ENCODE data around the gene EPN3. TPM values are rescaled to one million over a fixed set of nuclear protein-coding genes. Genes with fewer than 3 reads are reported as not detected.
A peak's percentile ranks its signal among the peaks of the same experiment; 100 is the strongest.

The EPN3 gene
- total and polyA plus RNA-seq, 2 donors (not counting 1 experiment from before 2014, with no cell fraction given), result not detected

- Mint-ChIP-seq H3K9me3 (ENCODE audit: insufficient read depth) (no peaks in the 10 kb centered on the region), H3K27me3 (peaks cover 7% of the 10 kb centered on the region), H3K4me1 (peaks cover 13% of the 10 kb centered on the region), H3K4me3 (peak overlapping the region; percentile 84), H3K27ac (peak overlapping the region; percentile 78)
- DNase-seq (no peak), ATAC-seq (ENCODE audit: low read depth) (no peak)
- H3K27me3 ChIP-seq (replicated peaks in 1 of 4; ENCODE audit: control extremely low read depth in 1 of 4, control insufficient read depth in 3 of 4, insufficient read depth in 4 of 4, low read length in 3 of 4), result peaks cover 0 to 11% (median 5%) of the 10 kb centered on the region in 4 experiments
- peaks cover 9 to 15% of the 10 kb centered on the region in 2 donors for H3K4me1 ChIP-seq (ENCODE audit: control insufficient read depth in 2 of 2, insufficient read depth in 2 of 2, low read length in 2 of 2)
- peaks cover 0 to 3% of the 10 kb centered on the region in 2 experiments for H3K36me3 ChIP-seq (replicated peaks in 1 of 2; ENCODE audit: control extremely low read depth in 1 of 2, control insufficient read depth in 1 of 2, extremely low read depth in 1 of 2, insufficient read depth in 2 of 2, low read length in 1 of 2)
- no peaks in the 10 kb centered on the region for H3K9me3 ChIP-seq (ENCODE audit: control extremely low read depth in 1 of 3, control insufficient read depth in 2 of 3, insufficient read depth in 1 of 3, low read length in 2 of 3)
- peak overlapping the region in 1 of 5 experiments; percentile 56 for H3K4me3 ChIP-seq (ENCODE audit: control extremely low read depth in 1 of 5, extremely low read depth in 1 of 5, insufficient read depth in 1 of 5, low read depth in 2 of 5, low read length in 4 of 5)
- ChIA-PET CTCF (interaction anchor here (0.6 to 4.8 kb wide), 3 partner anchors 13 to 92 kb away, joined by 4 to 45 read pairs (median 5); partner anchors contain the start of gene CACNA1G), POLR2A (interaction anchor here (0.6 kb wide), 1 partner anchor 805 kb away, joined by 3 read pairs; no protein-coding TSS in a partner anchor)
- no peaks in the 10 kb centered on the region for H3K79me2 ChIP-seq (ENCODE audit: control insufficient read depth, insufficient read depth, low read length)
- peak overlapping the region; percentile 94 for H3K4me2 ChIP-seq (replicated peaks; ENCODE audit: low read depth, low read length, poor library complexity, severe bottlenecking)
- peak overlapping the region; percentile 87 for H2AFZ ChIP-seq (ENCODE audit: insufficient read depth, low read depth, low read length, poor library complexity, severe bottlenecking)
- H3K27ac ChIP-seq (ENCODE audit: low read length in 2 of 2), result no peak overlapping the region
- no peak for TF ChIP-seq CTCF (IDR thresholded peaks at IDR 0.05)
- no peak for TF ChIP-seq EZH2 (IDR thresholded peaks at IDR 0.05; ENCODE audit: borderline replicate concordance, insufficient read depth, low read depth, low read length, poor library complexity, severe bottlenecking)
- no peaks in the 10 kb centered on the region for H4K20me1 ChIP-seq (ENCODE audit: control insufficient read depth, insufficient read depth, low read length, poor library complexity, severe bottlenecking)
- H3K9ac ChIP-seq (ENCODE audit: low read length), result peak overlapping the region; percentile 68
- intact Hi-C loops (cut with micrococcal nuclease), result loop anchor here (1.0 to 5.0 kb wide), 4 partner anchors 13 to 620 kb away; partner anchors contain the start of genes CACNA1G and NME2
- 100% methylated on average over 2 of the region's 5 CpGs for WGBS (ENCODE audit: insufficient coverage)
These were observed 15.2 kb downstream of the EPN3 start for GRCh38 chr17:50547736-50548083.

DNA sequence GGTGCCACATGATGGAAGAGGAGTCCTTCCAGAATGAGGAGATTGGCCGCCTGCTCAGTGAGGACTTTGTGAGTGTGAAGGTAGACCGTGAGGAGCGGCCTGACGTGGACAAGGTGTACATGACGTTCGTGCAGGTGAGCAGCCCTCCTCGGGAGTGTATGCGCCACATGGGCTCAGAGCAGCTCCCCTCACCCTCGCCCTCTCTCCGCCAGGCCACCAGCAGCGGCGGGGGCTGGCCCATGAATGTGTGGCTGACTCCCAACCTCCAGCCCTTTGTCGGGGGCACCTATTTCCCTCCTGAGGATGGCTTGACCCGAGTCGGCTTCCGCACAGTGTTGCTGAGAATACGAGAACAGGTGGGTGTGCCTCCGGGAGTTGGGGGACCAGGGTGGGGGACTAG, 16.3 kb downstream of the EPN3 start:
- WGBS (ENCODE audit: insufficient coverage), result 90% methylated on average over 13 of the region's 18 CpGs
- no peak for ATAC-seq (ENCODE audit: low read depth)
- no peaks in the 10 kb centered on the region for H4K20me1 ChIP-seq (ENCODE audit: control insufficient read depth, insufficient read depth, low read length, poor library complexity, severe bottlenecking)
- H3K9me3 Mint-ChIP-seq (ENCODE audit: insufficient read depth), result no peaks in the 10 kb centered on the region
- peaks cover 0 to 11% (median 3%) of the 10 kb centered on the region in 4 experiments for H3K27me3 ChIP-seq (replicated peaks in 1 of 4; ENCODE audit: control extremely low read depth in 1 of 4, control insufficient read depth in 3 of 4, insufficient read depth in 4 of 4, low read length in 3 of 4)
- H3K27ac Mint-ChIP-seq, result peak overlapping the region; percentile 11
- peaks cover 13% of the 10 kb centered on the region for H3K4me1 Mint-ChIP-seq
- H3K27me3 Mint-ChIP-seq, result peaks cover 7% of the 10 kb centered on the region
- H3K79me2 ChIP-seq (ENCODE audit: control insufficient read depth, insufficient read depth, low read length), result no peaks in the 10 kb centered on the region
- H3K4me3 ChIP-seq (ENCODE audit: control extremely low read depth in 1 of 5, extremely low read depth in 1 of 5, insufficient read depth in 1 of 5, low read depth in 2 of 5, low read length in 4 of 5), result no peak overlapping the region
- TF ChIP-seq EZH2 (IDR thresholded peaks at IDR 0.05; ENCODE audit: borderline replicate concordance, insufficient read depth, low read depth, low read length, poor library complexity, severe bottlenecking) (no peak), CTCF (IDR thresholded peaks at IDR 0.05) (no peak)
- H3K4me3 Mint-ChIP-seq, result peak overlapping the region; percentile 41
- H3K4me2 ChIP-seq (replicated peaks; ENCODE audit: low read depth, low read length, poor library complexity, severe bottlenecking), result no peak overlapping the region
- no peak for DNase-seq
- ChIA-PET CTCF (interaction anchor here (4.8 kb wide), 1 partner anchor 78 kb away, joined by 45 read pairs; no protein-coding TSS in a partner anchor), POLR2A (no interaction called here)
- peaks cover 9 to 13% of the 10 kb centered on the region in 2 donors for H3K4me1 ChIP-seq (ENCODE audit: control insufficient read depth in 2 of 2, insufficient read depth in 2 of 2, low read length in 2 of 2)
- intact Hi-C loops (cut with micrococcal nuclease), result loop anchor here (5.0 kb wide), 1 partner anchor 618 kb away; the partner anchor contains the start of gene NME2
- no peak overlapping the region for H2AFZ ChIP-seq (ENCODE audit: insufficient read depth, low read depth, low read length, poor library complexity, severe bottlenecking)
- no peaks in the 10 kb centered on the region for H3K9me3 ChIP-seq (ENCODE audit: control extremely low read depth in 1 of 3, control insufficient read depth in 2 of 3, insufficient read depth in 1 of 3, low read length in 2 of 3)
- no peak overlapping the region for H3K9ac ChIP-seq (ENCODE audit: low read length)
- peaks cover 0 to 3% of the 10 kb centered on the region in 2 experiments for H3K36me3 ChIP-seq (replicated peaks in 1 of 2; ENCODE audit: control extremely low read depth in 1 of 2, control insufficient read depth in 1 of 2, extremely low read depth in 1 of 2, insufficient read depth in 2 of 2, low read length in 1 of 2)
- H3K27ac ChIP-seq (ENCODE audit: low read length in 2 of 2), result no peak overlapping the region

Measured in B cell (primary cell).